Adrenal gland (tissue), 5 donors: Measurements from ENCODE around the gene KRTAP10-7.

Experiments
- POLR2A ChIP-seq, 2 donors: fragments of 450-650 bp; IDR thresholded peaks; one replicate each; pipeline ENCODE4 v1.6.1; 2017; ENCODE audit warnings: antibody characterized with exemption in 2 of 2, mild to moderate bottlenecking in 2 of 2, moderate library complexity in 1 of 2
- TF ChIP-seq, protein P1 (sequence below), 6 experiments: fragments of 450-650 bp in 4 of 6; fragments of 200-600 bp in 2 of 6; sonication (generic) in 1 of 6; IDR thresholded peaks; 1 replicate in 5 of 6; 2 replicates in 1 of 6; pipeline versions ENCODE4 v1.5.1 to v1.8.0; 2016 to 2021; ENCODE audit warnings: antibody characterized with exemption in 6 of 6, mild to moderate bottlenecking in 2 of 6, moderate library complexity in 1 of 6
- donor health status: DM: no; HTN: no; CAD: no.

DNA sequence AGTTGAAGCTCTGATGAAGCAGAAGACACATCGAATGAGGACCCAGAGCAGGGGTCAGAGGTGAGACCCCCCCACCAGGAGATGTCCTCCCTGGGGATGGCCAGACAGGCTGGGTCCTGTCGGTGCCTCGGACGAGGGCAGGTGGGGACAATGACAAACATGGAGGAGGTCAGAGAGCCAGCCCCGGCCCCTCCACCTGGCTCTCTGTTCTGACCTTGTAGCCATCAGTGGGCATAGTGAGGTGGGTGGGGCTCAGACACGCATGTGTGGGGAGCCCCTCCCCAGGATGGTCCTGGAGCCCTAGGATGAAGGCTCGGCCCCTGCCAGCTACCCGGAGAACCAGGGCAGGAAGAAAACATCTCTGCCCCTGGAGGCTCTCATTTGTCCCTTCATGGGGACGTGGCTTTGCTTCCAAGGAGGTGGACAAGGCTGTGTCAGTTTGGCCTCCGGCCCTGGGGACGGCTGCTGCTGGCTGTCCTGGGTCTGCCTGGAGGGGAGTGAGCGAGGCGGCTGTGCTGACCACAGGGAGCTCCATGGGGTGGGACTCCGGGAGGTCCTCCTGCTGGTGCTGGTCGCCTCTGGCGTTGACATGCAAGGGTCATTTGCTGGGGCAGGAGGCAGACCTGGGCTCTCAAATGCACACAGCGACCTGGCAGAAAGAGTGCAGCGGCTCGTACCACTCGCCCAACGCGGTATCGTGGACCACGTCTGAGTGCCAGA is 10.7 kb upstream of the KRTAP10-7 start:
- TF ChIP-seq, protein P1, sequence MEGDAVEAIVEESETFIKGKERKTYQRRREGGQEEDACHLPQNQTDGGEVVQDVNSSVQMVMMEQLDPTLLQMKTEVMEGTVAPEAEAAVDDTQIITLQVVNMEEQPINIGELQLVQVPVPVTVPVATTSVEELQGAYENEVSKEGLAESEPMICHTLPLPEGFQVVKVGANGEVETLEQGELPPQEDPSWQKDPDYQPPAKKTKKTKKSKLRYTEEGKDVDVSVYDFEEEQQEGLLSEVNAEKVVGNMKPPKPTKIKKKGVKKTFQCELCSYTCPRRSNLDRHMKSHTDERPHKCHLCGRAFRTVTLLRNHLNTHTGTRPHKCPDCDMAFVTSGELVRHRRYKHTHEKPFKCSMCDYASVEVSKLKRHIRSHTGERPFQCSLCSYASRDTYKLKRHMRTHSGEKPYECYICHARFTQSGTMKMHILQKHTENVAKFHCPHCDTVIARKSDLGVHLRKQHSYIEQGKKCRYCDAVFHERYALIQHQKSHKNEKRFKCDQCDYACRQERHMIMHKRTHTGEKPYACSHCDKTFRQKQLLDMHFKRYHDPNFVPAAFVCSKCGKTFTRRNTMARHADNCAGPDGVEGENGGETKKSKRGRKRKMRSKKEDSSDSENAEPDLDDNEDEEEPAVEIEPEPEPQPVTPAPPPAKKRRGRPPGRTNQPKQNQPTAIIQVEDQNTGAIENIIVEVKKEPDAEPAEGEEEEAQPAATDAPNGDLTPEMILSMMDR (IDR thresholded peaks at IDR 0.05) = no peak
- no peak for TF ChIP-seq POLR2A (IDR thresholded peaks at IDR 0.05)
